ENCODE measurements around the gene ZSWIM7.

DNA sequence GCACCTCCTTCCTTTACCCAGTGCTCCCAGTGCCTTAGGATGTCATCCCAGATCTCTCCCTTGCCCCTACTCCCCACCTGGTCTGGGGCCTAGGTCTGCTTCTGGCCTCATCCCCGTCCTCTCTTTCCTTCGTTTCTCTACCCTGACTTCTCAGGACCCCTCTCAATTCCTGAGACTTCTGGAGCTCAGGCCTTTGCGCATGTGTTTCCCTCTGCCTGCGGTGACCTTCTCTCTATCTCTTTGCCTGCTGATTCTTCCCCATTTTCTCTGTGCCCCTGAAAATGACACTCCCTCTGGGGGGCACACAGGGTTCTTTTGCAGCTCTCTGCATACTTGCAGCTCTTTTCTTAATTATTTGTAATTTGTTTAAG is 41.0 kb downstream of the ZSWIM7 start:
- TF ChIP-seq, protein P1, sequence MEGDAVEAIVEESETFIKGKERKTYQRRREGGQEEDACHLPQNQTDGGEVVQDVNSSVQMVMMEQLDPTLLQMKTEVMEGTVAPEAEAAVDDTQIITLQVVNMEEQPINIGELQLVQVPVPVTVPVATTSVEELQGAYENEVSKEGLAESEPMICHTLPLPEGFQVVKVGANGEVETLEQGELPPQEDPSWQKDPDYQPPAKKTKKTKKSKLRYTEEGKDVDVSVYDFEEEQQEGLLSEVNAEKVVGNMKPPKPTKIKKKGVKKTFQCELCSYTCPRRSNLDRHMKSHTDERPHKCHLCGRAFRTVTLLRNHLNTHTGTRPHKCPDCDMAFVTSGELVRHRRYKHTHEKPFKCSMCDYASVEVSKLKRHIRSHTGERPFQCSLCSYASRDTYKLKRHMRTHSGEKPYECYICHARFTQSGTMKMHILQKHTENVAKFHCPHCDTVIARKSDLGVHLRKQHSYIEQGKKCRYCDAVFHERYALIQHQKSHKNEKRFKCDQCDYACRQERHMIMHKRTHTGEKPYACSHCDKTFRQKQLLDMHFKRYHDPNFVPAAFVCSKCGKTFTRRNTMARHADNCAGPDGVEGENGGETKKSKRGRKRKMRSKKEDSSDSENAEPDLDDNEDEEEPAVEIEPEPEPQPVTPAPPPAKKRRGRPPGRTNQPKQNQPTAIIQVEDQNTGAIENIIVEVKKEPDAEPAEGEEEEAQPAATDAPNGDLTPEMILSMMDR (IDR thresholded peaks at IDR 0.05; ENCODE audit: low read length) = no peak
- TF ChIP-seq EZH2 (optimal IDR thresholded peaks at IDR 0.05; ENCODE audit: low read depth, low read length) = no peak

All from MM.1S (cell line).